Measurements from ENCODE around the gene OR2H1. TPM values are rescaled to one million over a fixed set of nuclear protein-coding genes. Genes with fewer than 3 reads are reported as not detected.

The OR2H1 gene
- polyA plus RNA-seq, 1 donor from 2014 or later, result not detected

- H3K9ac ChIP-seq (ENCODE audit: low read length), result no peak overlapping the region
- no peaks in the 10 kb centered on the region for H3F3A ChIP-seq (ENCODE audit: insufficient read depth, low read length, poor library complexity, severe bottlenecking)
- no peak overlapping the region for H3K27ac ChIP-seq (ENCODE audit: low read length)
- H3K4me2 ChIP-seq (ENCODE audit: low read length), result no peak overlapping the region
- H2AFZ ChIP-seq (ENCODE audit: low read depth, low read length), result no peak overlapping the region
- H3K36me3 ChIP-seq (ENCODE audit: insufficient read depth, low read length), result no peaks in the 10 kb centered on the region
- TF ChIP-seq MXI1 (conservative IDR thresholded peaks at IDR 0.05; ENCODE audit: poor library complexity, severe bottlenecking) (no peak), EP300 (conservative IDR thresholded peaks at IDR 0.05; ENCODE audit: poor library complexity, severe bottlenecking) (no peak), POLR2AphosphoS5 (IDR thresholded peaks at IDR 0.05) (no peak), EZH2 (IDR thresholded peaks at IDR 0.05; ENCODE audit: borderline replicate concordance, insufficient read depth, low read length, poor library complexity, severe bottlenecking) (no peak), CTCF (IDR thresholded peaks at IDR 0.05; ENCODE audit: poor library complexity, severe bottlenecking) (no peak), TAF1 (IDR thresholded peaks at IDR 0.05; ENCODE audit: low read depth) (no peak), REST (IDR thresholded peaks at IDR 0.05; ENCODE audit: borderline replicate concordance) (no peak), SMC3 (conservative IDR thresholded peaks at IDR 0.05; ENCODE audit: poor library complexity) (no peak), RAD21 (conservative IDR thresholded peaks at IDR 0.05) (no peak)
- no peaks in the 10 kb centered on the region for H3K27me3 ChIP-seq (ENCODE audit: insufficient read depth, low read depth, low read length)
- H3K9me3 ChIP-seq (ENCODE audit: low read length), result no peaks in the 10 kb centered on the region
- H3K4me3 ChIP-seq (ENCODE audit: low read length), result no peak overlapping the region
- H3K9me2 ChIP-seq (ENCODE audit: insufficient read depth, low read length), result no peaks in the 10 kb centered on the region
- H4K20me1 ChIP-seq (ENCODE audit: insufficient read depth), result no peaks in the 10 kb centered on the region
- no peaks in the 10 kb centered on the region for H3K79me2 ChIP-seq (replicated peaks; ENCODE audit: insufficient read depth, low read length)
These were observed 44.2 kb downstream of the OR2H1 start for GRCh38 chr6:29501106-29501505.

- Histone ChIP-seq H3F3A (ENCODE audit: insufficient read depth, low read length, poor library complexity, severe bottlenecking) (no peaks in the 10 kb centered on the region), H3K9me3 (ENCODE audit: low read length) (no peaks in the 10 kb centered on the region), H3K9ac (ENCODE audit: low read length) (no peak overlapping the region), H3K9me2 (ENCODE audit: insufficient read depth, low read length) (no peaks in the 10 kb centered on the region), H3K79me2 (replicated peaks; ENCODE audit: insufficient read depth, low read length) (no peaks in the 10 kb centered on the region), H3K4me3 (ENCODE audit: low read length) (no peak overlapping the region), H4K20me1 (ENCODE audit: insufficient read depth) (no peaks in the 10 kb centered on the region), H3K4me2 (ENCODE audit: low read length) (no peak overlapping the region), H3K27me3 (ENCODE audit: insufficient read depth, low read depth, low read length) (no peaks in the 10 kb centered on the region), H2AFZ (ENCODE audit: low read depth, low read length) (no peak overlapping the region), H3K36me3 (ENCODE audit: insufficient read depth, low read length) (no peaks in the 10 kb centered on the region), H3K27ac (ENCODE audit: low read length) (no peak overlapping the region)
- TF ChIP-seq SMC3 (conservative IDR thresholded peaks at IDR 0.05; ENCODE audit: poor library complexity), result no peak
- no peak for TF ChIP-seq MXI1 (conservative IDR thresholded peaks at IDR 0.05; ENCODE audit: poor library complexity, severe bottlenecking)
- TF ChIP-seq EZH2 (IDR thresholded peaks at IDR 0.05; ENCODE audit: borderline replicate concordance, insufficient read depth, low read length, poor library complexity, severe bottlenecking), result no peak
- no peak for TF ChIP-seq EP300 (conservative IDR thresholded peaks at IDR 0.05; ENCODE audit: poor library complexity, severe bottlenecking)
- TF ChIP-seq CTCF (IDR thresholded peaks at IDR 0.05; ENCODE audit: poor library complexity, severe bottlenecking), result no peak
- TF ChIP-seq RAD21 (conservative IDR thresholded peaks at IDR 0.05), result no peak
- TF ChIP-seq POLR2AphosphoS5 (IDR thresholded peaks at IDR 0.05), result no peak
- no peak for TF ChIP-seq TAF1 (IDR thresholded peaks at IDR 0.05; ENCODE audit: low read depth)
- TF ChIP-seq REST (IDR thresholded peaks at IDR 0.05; ENCODE audit: borderline replicate concordance), result no peak
These were observed 45.2 kb downstream of the OR2H1 start for GRCh38 chr6:29502181-29502580.
